Astrocyte of the cerebellum (primary cell): ENCODE results near the gene TNFAIP2.
"Not testable (repeated sequence)": the region's sequence is repeated elsewhere in the genome, so short reads cannot be mapped to it uniquely, and the experiment has no call there.

Source experiments
- DNase-seq: peaks from one replicate; pipeline ENCODE4 v3.0.0-alpha.2; 2011; ENCODE audit warnings: low read depth
- H3K4me3 ChIP-seq: 2 replicates; pipeline ENCODE4 v1.5.1; 2011; ENCODE audit warnings: mild to moderate bottlenecking, low read depth, low read length, moderate library complexity
- CTCF ChIP-seq: IDR thresholded peaks from 2 replicates; pipeline ENCODE4 v1.5.1; 2012; ENCODE audit warnings: low read length, low read depth, moderate library complexity, mild to moderate bottlenecking; ENCODE audit errors: missing control alignments
- in situ Hi-C: cut with HindIII; loops from 2 replicates; pipeline ENCODE4 v1.10.0; 2017; ENCODE audit warnings: low sequenced_read_pairs

TNFAIP2 gene

GRCh38 chr14:103164006-103164405 lies 40.7 kb downstream of the TNFAIP2 start:
- no peak overlapping the region for H3K4me3 ChIP-seq
- in situ Hi-C loops = no loop called here
- DNase-seq = no peak
- no peak for TF ChIP-seq CTCF

GRCh38 chr14:103164779-103165178 lies 41.5 kb downstream of the TNFAIP2 start:
- DNase-seq = no peak
- H3K4me3 ChIP-seq = no peak overlapping the region
- no peak for TF ChIP-seq CTCF
- in situ Hi-C loops = no loop called here

- no peak overlapping the region for H3K4me3 ChIP-seq
- no peak for DNase-seq
- TF ChIP-seq CTCF = no peak
- in situ Hi-C loops = no loop called here
These were observed 42.1 kb downstream of the TNFAIP2 start for GRCh38 chr14:103165323-103165722.

GRCh38 chr14:103169954-103170353 lies 46.7 kb downstream of the TNFAIP2 start:
- no peak for DNase-seq
- no peak for TF ChIP-seq CTCF
- in situ Hi-C loops = no loop called here
- no peak overlapping the region for H3K4me3 ChIP-seq

- H3K4me3 ChIP-seq, in situ Hi-C loops, DNase-seq: not testable (repeated sequence)
These were observed 47.9 kb downstream of the TNFAIP2 start for GRCh38 chr14:103171206-103171605.

- no peak overlapping the region for H3K4me3 ChIP-seq
- DNase-seq = no peak
- in situ Hi-C loops = no loop called here
- no peak for TF ChIP-seq CTCF
These were observed 49.7 kb downstream of the TNFAIP2 start for GRCh38 chr14:103172921-103173320.

GRCh38 chr14:103173887-103174286 lies 50.6 kb downstream of the TNFAIP2 start:
- DNase-seq, in situ Hi-C loops, H3K4me3 ChIP-seq: not testable (repeated sequence)

- H3K4me3 ChIP-seq, in situ Hi-C loops, DNase-seq: not testable (repeated sequence)
These were observed 52.9 kb downstream of the TNFAIP2 start for GRCh38 chr14:103176176-103176575.
